Loucy (cell line): Measurements from ENCODE around the gene U2AF2.

Experiments
- H2AFZ ChIP-seq: fragments of 200-600 bp; sonication (generic); 2 replicates; pipeline ENCODE4 v1.6.0; 2016; ENCODE audit warnings: antibody characterized with exemption, mild to moderate bottlenecking, low read length, moderate library complexity
- H3F3A ChIP-seq: fragments of 200-600 bp; 2 replicates; pipeline ENCODE4 v1.6.0; 2016; ENCODE audit warnings: antibody characterized with exemption, low read depth, mild to moderate bottlenecking
- H3K27me3 ChIP-seq: fragments of 200-600 bp; sonication (generic); 2 replicates; pipeline ENCODE4 v1.6.1; 2014; ENCODE audit warnings: low read length, mild to moderate bottlenecking; ENCODE audit not compliant: insufficient read depth, poor library complexity, severe bottlenecking
- H3K36me3 ChIP-seq: fragments of 200-600 bp; sonication (generic); 2 replicates; pipeline ENCODE4 v1.6.1; 2016; ENCODE audit warnings: low read length; ENCODE audit not compliant: insufficient read depth
- H3K4me1 ChIP-seq: fragments of 200-600 bp; sonication (generic); 2 replicates; pipeline ENCODE4 v1.5.1; 2014; ENCODE audit warnings: low read length, mild to moderate bottlenecking; ENCODE audit not compliant: insufficient read depth, poor library complexity, severe bottlenecking
- H3K4me2 ChIP-seq: fragments of 200-600 bp; sonication (generic); 2 replicates; pipeline ENCODE4 v1.6.0; 2014; ENCODE audit warnings: antibody characterized with exemption, low read length, low read depth, mild to moderate bottlenecking; ENCODE audit not compliant: poor library complexity, severe bottlenecking
- H3K4me3 ChIP-seq: fragments of 200-600 bp; sonication (generic); 2 replicates; pipeline ENCODE4 v1.5.1; 2014; ENCODE audit warnings: low read length, mild to moderate bottlenecking, mixed read lengths; ENCODE audit not compliant: poor library complexity, severe bottlenecking
- H3K79me2 ChIP-seq: fragments of 200-600 bp; sonication (generic); 2 replicates; pipeline ENCODE4 v1.6.1; 2014; ENCODE audit warnings: low read length; ENCODE audit not compliant: insufficient read depth
- H3K9ac ChIP-seq: fragments of 200-600 bp; sonication (generic); 2 replicates; pipeline ENCODE4 v1.6.0; 2014; ENCODE audit warnings: mild to moderate bottlenecking, low read depth, low read length, moderate library complexity; ENCODE audit not compliant: poor library complexity, severe bottlenecking
- H3K9me2 ChIP-seq: fragments of 200-600 bp; sonication (generic); replicated peaks from 2 replicates; pipeline ENCODE4 v1.6.1; 2016; ENCODE audit warnings: low read depth, low read length, mixed read lengths
- H3K9me3 ChIP-seq: fragments of 200-600 bp; sonication (generic); 2 replicates; pipeline ENCODE4 v1.6.1; 2014; ENCODE audit warnings: mild to moderate bottlenecking, antibody characterized with exemption, low read length, low read depth; ENCODE audit not compliant: insufficient read depth
- H4K20me1 ChIP-seq: fragments of 200-600 bp; sonication (generic); 2 replicates; pipeline ENCODE4 v1.6.0; 2014; ENCODE audit warnings: antibody characterized with exemption, low read length, mild to moderate bottlenecking; ENCODE audit not compliant: insufficient read depth, poor library complexity, severe bottlenecking
- CTCF ChIP-seq: fragments of 200-600 bp; sonication (generic); conservative IDR thresholded peaks from 2 replicates; pipeline ENCODE4 v1.5.1; 2014; ENCODE audit warnings: mild to moderate bottlenecking, antibody characterized with exemption, low read length
- EZH2phosphoT487 ChIP-seq: fragments of 200-600 bp; IDR thresholded peaks from 2 replicates; pipeline ENCODE4 v1.6.1; 2018; ENCODE audit warnings: antibody characterized with exemption, mild to moderate bottlenecking, moderate library complexity, borderline replicate concordance

U2AF2 gene

GRCh38 chr19:55622242-55622969 is 32.4 kb upstream of the U2AF2 start:
- Histone ChIP-seq H3K9me2 (no peaks in the 10 kb centered on the region), H3F3A (no peaks in the 10 kb centered on the region), H3K9ac (no peak overlapping the region), H3K4me3 (no peak overlapping the region), H3K4me2 (no peak overlapping the region), H3K27me3 (no peaks in the 10 kb centered on the region), H3K36me3 (peaks cover 3% of the 10 kb centered on the region; the same call in 1 of the 2 replicates), H4K20me1 (peaks cover 6% of the 10 kb centered on the region), H3K79me2 (0 out of 2 replicates have a peak, but pooled peaks cover 7% of the 10 kb centered on the region), H2AFZ (no peak overlapping the region), H3K4me1 (peaks cover 16% of the 10 kb centered on the region), H3K9me3 (no peaks in the 10 kb centered on the region)
- no peak for TF ChIP-seq CTCF
- TF ChIP-seq EZH2phosphoT487: no peak

GRCh38 chr19:55623130-55623529 is 31.7 kb upstream of the U2AF2 start:
- TF ChIP-seq CTCF: no peak
- no peak for TF ChIP-seq EZH2phosphoT487
- Histone ChIP-seq H3K9ac (no peak overlapping the region), H3K79me2 (0 out of 2 replicates have a peak, but pooled peaks cover 7% of the 10 kb centered on the region), H3K9me3 (no peaks in the 10 kb centered on the region), H3K27me3 (no peaks in the 10 kb centered on the region), H3K4me2 (peak overlapping the region; percentile 66), H3K4me1 (peaks cover 16% of the 10 kb centered on the region), H3K36me3 (no peaks in the 10 kb centered on the region), H3K9me2 (no peaks in the 10 kb centered on the region), H4K20me1 (peaks cover 6% of the 10 kb centered on the region), H3F3A (no peaks in the 10 kb centered on the region), H3K4me3 (no peak overlapping the region), H2AFZ (no peak overlapping the region)

GRCh38 chr19:55623561-55623960 is 31.3 kb upstream of the U2AF2 start:
- Histone ChIP-seq H3K4me2 (peak overlapping the region; percentile 66), H2AFZ (no peak overlapping the region), H3K9ac (no peak overlapping the region), H4K20me1 (peaks cover 6% of the 10 kb centered on the region), H3K79me2 (0 out of 2 replicates have a peak, but pooled peaks cover 7% of the 10 kb centered on the region), H3K4me3 (peak overlapping the region; percentile 76), H3K9me2 (no peaks in the 10 kb centered on the region), H3K27me3 (no peaks in the 10 kb centered on the region), H3K4me1 (peaks cover 16% of the 10 kb centered on the region), H3K36me3 (no peaks in the 10 kb centered on the region), H3F3A (no peaks in the 10 kb centered on the region), H3K9me3 (no peaks in the 10 kb centered on the region)
- TF ChIP-seq EZH2phosphoT487 (no peak), CTCF (no peak)
